ENCODE data around the gene IL33.

The IL33 gene

GRCh38 chr9:6226696-6227095, 11.1 kb downstream of the IL33 start:
- no peaks in the 10 kb centered on the region for H3K36me3 ChIP-seq
- no peak overlapping the region for H3K4me3 ChIP-seq (ENCODE audit: low read depth in 1 of 2, low read length in 1 of 2)
- H3K27ac ChIP-seq: no peak overlapping the region
- no peaks in the 10 kb centered on the region for H3K4me1 ChIP-seq (ENCODE audit: control insufficient read depth in 1 of 2, insufficient read depth in 1 of 2, low read depth in 1 of 2, low read length in 1 of 2)
- no peaks in the 10 kb centered on the region for H3K9me3 ChIP-seq
- no peak for TF ChIP-seq CTCF (IDR thresholded peaks at IDR 0.05)
- H3K27me3 ChIP-seq: peaks cover 6% of the 10 kb centered on the region

- peaks cover 6% of the 10 kb centered on the region for H3K27me3 ChIP-seq
- H3K4me3 ChIP-seq (ENCODE audit: low read depth in 1 of 2, low read length in 1 of 2): no peak overlapping the region
- no peak for TF ChIP-seq CTCF (IDR thresholded peaks at IDR 0.05)
- no peak overlapping the region for H3K27ac ChIP-seq
- no peaks in the 10 kb centered on the region for H3K9me3 ChIP-seq
- H3K36me3 ChIP-seq: no peaks in the 10 kb centered on the region
- H3K4me1 ChIP-seq (ENCODE audit: control insufficient read depth in 1 of 2, insufficient read depth in 1 of 2, low read depth in 1 of 2, low read length in 1 of 2): no peaks in the 10 kb centered on the region
Observed at GRCh38 chr9:6229186-6229585, 13.6 kb downstream of the IL33 start.

- TF ChIP-seq CTCF (IDR thresholded peaks at IDR 0.05): no peak
- no peak overlapping the region for H3K27ac ChIP-seq
- H3K36me3 ChIP-seq: no peaks in the 10 kb centered on the region
- H3K9me3 ChIP-seq: no peaks in the 10 kb centered on the region
- peaks cover 6% of the 10 kb centered on the region for H3K27me3 ChIP-seq
- H3K4me3 ChIP-seq (ENCODE audit: low read depth in 1 of 2, low read length in 1 of 2): no peak overlapping the region
- no peaks in the 10 kb centered on the region for H3K4me1 ChIP-seq (ENCODE audit: control insufficient read depth in 1 of 2, insufficient read depth in 1 of 2, low read depth in 1 of 2, low read length in 1 of 2)
Observed at GRCh38 chr9:6229619-6230018, 14.0 kb downstream of the IL33 start.

- Histone ChIP-seq H3K36me3 (no peaks in the 10 kb centered on the region), H3K27me3 (peaks cover 6% of the 10 kb centered on the region), H3K4me3 (ENCODE audit: low read depth in 1 of 2, low read length in 1 of 2) (no peak overlapping the region), H3K9me3 (no peaks in the 10 kb centered on the region), H3K4me1 (ENCODE audit: control insufficient read depth in 1 of 2, insufficient read depth in 1 of 2, low read depth in 1 of 2, low read length in 1 of 2) (no peaks in the 10 kb centered on the region), H3K27ac (no peak overlapping the region)
- TF ChIP-seq CTCF (IDR thresholded peaks at IDR 0.05): no peak
Observed at GRCh38 chr9:6230037-6230780, 14.6 kb downstream of the IL33 start.

- no peak overlapping the region for H3K4me3 ChIP-seq (ENCODE audit: low read depth in 1 of 2, low read length in 1 of 2)
- no peaks in the 10 kb centered on the region for H3K9me3 ChIP-seq
- H3K27ac ChIP-seq: no peak overlapping the region
- H3K27me3 ChIP-seq: peaks cover 5% of the 10 kb centered on the region
- no peak for TF ChIP-seq CTCF (IDR thresholded peaks at IDR 0.05)
- H3K36me3 ChIP-seq: no peaks in the 10 kb centered on the region
- no peaks in the 10 kb centered on the region for H3K4me1 ChIP-seq (ENCODE audit: control insufficient read depth in 1 of 2, insufficient read depth in 1 of 2, low read depth in 1 of 2, low read length in 1 of 2)
Observed at GRCh38 chr9:6232336-6232945, 16.8 kb downstream of the IL33 start.

Measured in neutrophil (primary cell).